HCT116 (cell line): Measurements from ENCODE around the gene CA10. TPM values are rescaled to one million over a fixed set of nuclear protein-coding genes. Genes with fewer than 3 reads are reported as not detected.

Experiments
- ATAC-seq: fragments of 200-7000 bp; cut with Tn5 transposase; 2 replicates; pipeline ENCODE4 v1.9.1; 2020; ENCODE audit warnings: mild to moderate bottlenecking, moderate library complexity
- BruUV-seq: library from RNA; stranded (reverse); fragments of 400-500 nt; replicated peaks from 2 replicates; lab custom pipeline; 2021; lab: Mats Ljungman, UMichigan
- CTCF ChIA-PET: fragments of 300-600 bp; sonication (Branson Sonifier 250); formaldehyde crosslinking; loops from one replicate; lab custom pipeline; 2021; ENCODE audit warnings: antibody characterized with exemption; lab: Charles Lee
- POLR2A ChIA-PET: fragments of 300-600, 350-600 bp; sonication (Branson Sonifier 250); formaldehyde crosslinking; loops from one replicate; lab custom pipeline; 2021; ENCODE audit warnings: antibody characterized with exemption; lab: Charles Lee
- RAD21 ChIA-PET, 2 experiments: fragments of 300-600 bp; sonication (Branson Sonifier 250); formaldehyde crosslinking; loops; one replicate each; lab custom pipeline; 2023; ENCODE audit warnings: low total read pairs in 2 of 2; ENCODE audit not compliant: uncharacterized antibody in 2 of 2, unreplicated experiment in 2 of 2, low non-redundant PET in 1 of 2; lab: Charles Lee
- DNase-seq: peaks from one replicate; pipeline ENCODE4 v3.0.0-alpha.2; 2010; ENCODE audit warnings: low read depth, low spot score
- H2AFZ ChIP-seq: fragments of 200-600 bp; shearing (Covaris generic), sonication (generic); 2 replicates; pipeline ENCODE4 v1.6.1; 2017; ENCODE audit warnings: low read depth, mixed run types, mixed read lengths, antibody characterized with exemption, low read length; ENCODE audit not compliant: poor library complexity, severe bottlenecking
- H3K27ac ChIP-seq: 2 replicates; pipeline ENCODE4 v1.5.1; 2012; ENCODE audit warnings: low read depth, low read length
- H3K27me3 ChIP-seq: fragments of 200-600 bp; sonication (generic); 2 replicates; pipeline ENCODE4 v1.6.1; 2016; ENCODE audit warnings: mixed run types, low read length, mixed read lengths; ENCODE audit not compliant: insufficient read depth
- H3K36me3 ChIP-seq, 2 experiments: fragments of 200-500 bp in 1 of 2; fragments of 200-600 bp in 1 of 2; sonication (Bioruptor generic) in 1 of 2; sonication (generic) in 1 of 2; 2 replicates each; pipeline versions ENCODE4 v1.5.1 to v1.6.1; 2014 to 2016; ENCODE audit warnings: low read length in 2 of 2, inconsistent platforms in 1 of 2, mixed read lengths in 1 of 2, mixed run types in 1 of 2; ENCODE audit not compliant: insufficient read depth in 2 of 2, control insufficient read depth in 1 of 2
- H3K4me1 ChIP-seq, 2 experiments: fragments of 200-600 bp in 1 of 2; sonication (generic) in 1 of 2; 2 replicates each; pipeline versions ENCODE4 v1.5.1 to v1.6.1; 2012 to 2017; ENCODE audit warnings: low read length in 2 of 2, inconsistent platforms in 1 of 2, mild to moderate bottlenecking in 1 of 2, mixed read lengths in 1 of 2, mixed run types in 1 of 2, moderate library complexity in 1 of 2; ENCODE audit not compliant: insufficient read depth in 2 of 2, control insufficient read depth in 1 of 2
- H3K4me2 ChIP-seq: fragments of 200-600 bp; sonication (generic); 2 replicates; pipeline ENCODE4 v1.6.1; 2017; ENCODE audit warnings: mixed run types, low read length, mixed read lengths
- H3K4me3 ChIP-seq, 2 experiments: fragments of 200-600 bp in 1 of 2; sonication (generic) in 1 of 2; replicated peaks in 1 of 2; 2 replicates each; pipeline ENCODE4 v1.5.1; 2011 to 2016; ENCODE audit warnings: low read length in 2 of 2, control low read depth in 1 of 2, low read depth in 1 of 2, mild to moderate bottlenecking in 1 of 2, mixed read lengths in 1 of 2, mixed run types in 1 of 2
- H3K79me2 ChIP-seq: fragments of 200-600 bp; sonication (generic); 2 replicates; pipeline ENCODE4 v1.6.1; 2017; ENCODE audit warnings: mild to moderate bottlenecking, mixed run types, low read length, moderate library complexity, mixed read lengths; ENCODE audit not compliant: insufficient read depth
- H3K9ac ChIP-seq: fragments of 200-600 bp; sonication (generic); 2 replicates; pipeline ENCODE4 v1.6.1; 2016; ENCODE audit warnings: low read length, mixed read lengths
- H3K9me2 ChIP-seq: fragments of 200-600 bp; sonication (generic), shearing (Covaris generic); 2 replicates; pipeline ENCODE4 v1.6.1; 2017; ENCODE audit warnings: mixed run types, mild to moderate bottlenecking, moderate library complexity; ENCODE audit not compliant: insufficient read depth
- H3K9me3 ChIP-seq, 2 experiments: fragments of 200-500 bp in 1 of 2; fragments of 200-600 bp in 1 of 2; sonication (Bioruptor generic) in 1 of 2; sonication (generic) in 1 of 2; 2 replicates each; pipeline ENCODE4 v1.6.1; 2014 to 2017; ENCODE audit warnings: low read length in 2 of 2, mixed read lengths in 2 of 2, inconsistent platforms in 1 of 2, low read depth in 1 of 2, mild to moderate bottlenecking in 1 of 2, mixed run types in 1 of 2, moderate library complexity in 1 of 2; ENCODE audit not compliant: control insufficient read depth in 1 of 2, insufficient read depth in 1 of 2
- H4K20me1 ChIP-seq: fragments of 200-600 bp; sonication (generic), shearing (Covaris generic); 2 replicates; pipeline ENCODE4 v1.6.1; 2017; ENCODE audit warnings: mixed run types, mild to moderate bottlenecking, moderate library complexity; ENCODE audit not compliant: insufficient read depth
- EGR1 ChIP-seq: IDR thresholded peaks from 2 replicates; pipeline ENCODE4 v1.6.1; 2012; ENCODE audit warnings: low read depth
- JUND ChIP-seq: IDR thresholded peaks from 2 replicates; pipeline ENCODE4 v1.6.1; 2012
- POLR2A ChIP-seq: IDR thresholded peaks from 2 replicates; pipeline ENCODE4 v1.7.0; 2011; ENCODE audit warnings: borderline replicate concordance; ENCODE audit not compliant: insufficient read depth, insufficient read length; ENCODE audit errors: extremely low read depth
- POLR2AphosphoS5 ChIP-seq: IDR thresholded peaks from 2 replicates; pipeline ENCODE4 v1.6.1; 2011; ENCODE audit warnings: mild to moderate bottlenecking, low read depth, low read length, moderate library complexity
- RAD21 ChIP-seq: IDR thresholded peaks from 2 replicates; pipeline ENCODE4 v1.6.1; 2012; ENCODE audit warnings: low read depth, mild to moderate bottlenecking
- SP1 ChIP-seq: IDR thresholded peaks from 2 replicates; pipeline ENCODE4 v1.6.1; 2012; ENCODE audit warnings: low read depth
- SRF ChIP-seq: IDR thresholded peaks from 2 replicates; pipeline ENCODE4 v1.6.1; 2012; ENCODE audit warnings: low read depth
- TCF7L2 ChIP-seq: IDR thresholded peaks from 2 replicates; pipeline ENCODE4 v1.7.0; 2011; ENCODE audit warnings: borderline replicate concordance, inconsistent platforms; ENCODE audit not compliant: insufficient read depth, insufficient read length; ENCODE audit errors: extremely low read depth
- ZFX ChIP-seq: fragments of 450-650 bp; IDR thresholded peaks from 2 replicates; pipeline ENCODE4 v1.6.1; 2017
- ZNF274 ChIP-seq: fragments of 200-500 bp; sonication (Bioruptor generic); IDR thresholded peaks from 2 replicates; pipeline ENCODE4 v1.6.1; 2014; ENCODE audit warnings: mild to moderate bottlenecking, low read depth, low read length, inconsistent platforms
- intact Hi-C: fragments of 100-400 bp; cut with micrococcal nuclease; formaldehyde crosslinking; loops from 2 replicates; pipeline ENCODE4 v1.10.0; 2022
- total RNA-seq: library from RNA; stranded (reverse); gene quantifications from one replicate; pipeline ENCODE4 v1.2.1, GENCODE V29; 2021; ENCODE audit not compliant: unreplicated experiment
- TF ChIP-seq, protein P1 (sequence below): IDR thresholded peaks from 2 replicates; pipeline ENCODE4 v1.6.1; 2012; ENCODE audit warnings: low read depth
- TF ChIP-seq, protein P2 (sequence below), 3 experiments: fragments of 200-600 bp in 1 of 3; sonication (generic) in 1 of 3; IDR thresholded peaks in 2 of 3; conservative IDR thresholded peaks in 1 of 3; 2 replicates each; pipeline ENCODE4 v1.5.1; 2012 to 2017; ENCODE audit warnings: low read depth in 2 of 3, low read length in 2 of 3, antibody characterized with exemption in 1 of 3, borderline replicate concordance in 1 of 3, control low read depth in 1 of 3, mild to moderate bottlenecking in 1 of 3, mixed read lengths in 1 of 3, mixed run types in 1 of 3, moderate library complexity in 1 of 3; ENCODE audit not compliant: insufficient read depth in 1 of 3
- TF ChIP-seq, protein P3 (sequence below): IDR thresholded peaks from 2 replicates; pipeline ENCODE4 v1.6.1; 2012
- TF ChIP-seq, protein P4 (sequence below): IDR thresholded peaks from 2 replicates; pipeline ENCODE4 v1.6.1; 2012

The CA10 gene
- total RNA-seq, 1 experiment from 2014 or later = not detected

DNA sequence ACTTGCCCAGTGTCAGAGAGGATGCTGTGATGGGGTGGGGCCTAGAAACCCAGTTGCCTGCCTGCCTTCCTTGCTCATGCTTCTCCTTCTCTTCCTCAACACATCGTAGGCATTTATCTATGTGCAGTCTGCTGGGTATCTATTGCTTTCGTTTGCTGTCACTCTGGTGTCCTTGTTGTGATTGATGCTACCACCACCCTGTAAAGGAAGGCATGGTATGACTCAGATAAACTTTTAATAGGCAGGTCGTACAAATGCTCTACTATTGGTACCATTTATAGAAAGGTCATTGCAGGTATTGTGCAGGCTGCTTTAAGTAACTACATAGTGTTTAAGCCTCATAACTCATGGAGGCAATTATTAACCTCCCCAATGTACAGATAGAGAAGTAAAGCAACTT, 529.3 kb downstream of the CA10 start:
- no peaks in the 10 kb centered on the region; the same call in 1 of the 2 replicates for H3K9me2 ChIP-seq
- H3K27me3 ChIP-seq = peaks cover 49% of the 10 kb centered on the region
- ChIA-PET RAD21 (no interaction called here), CTCF (no interaction called here), POLR2A (no interaction called here)
- no peaks in the 10 kb centered on the region for H3K36me3 ChIP-seq
- TF ChIP-seq, protein P1, sequence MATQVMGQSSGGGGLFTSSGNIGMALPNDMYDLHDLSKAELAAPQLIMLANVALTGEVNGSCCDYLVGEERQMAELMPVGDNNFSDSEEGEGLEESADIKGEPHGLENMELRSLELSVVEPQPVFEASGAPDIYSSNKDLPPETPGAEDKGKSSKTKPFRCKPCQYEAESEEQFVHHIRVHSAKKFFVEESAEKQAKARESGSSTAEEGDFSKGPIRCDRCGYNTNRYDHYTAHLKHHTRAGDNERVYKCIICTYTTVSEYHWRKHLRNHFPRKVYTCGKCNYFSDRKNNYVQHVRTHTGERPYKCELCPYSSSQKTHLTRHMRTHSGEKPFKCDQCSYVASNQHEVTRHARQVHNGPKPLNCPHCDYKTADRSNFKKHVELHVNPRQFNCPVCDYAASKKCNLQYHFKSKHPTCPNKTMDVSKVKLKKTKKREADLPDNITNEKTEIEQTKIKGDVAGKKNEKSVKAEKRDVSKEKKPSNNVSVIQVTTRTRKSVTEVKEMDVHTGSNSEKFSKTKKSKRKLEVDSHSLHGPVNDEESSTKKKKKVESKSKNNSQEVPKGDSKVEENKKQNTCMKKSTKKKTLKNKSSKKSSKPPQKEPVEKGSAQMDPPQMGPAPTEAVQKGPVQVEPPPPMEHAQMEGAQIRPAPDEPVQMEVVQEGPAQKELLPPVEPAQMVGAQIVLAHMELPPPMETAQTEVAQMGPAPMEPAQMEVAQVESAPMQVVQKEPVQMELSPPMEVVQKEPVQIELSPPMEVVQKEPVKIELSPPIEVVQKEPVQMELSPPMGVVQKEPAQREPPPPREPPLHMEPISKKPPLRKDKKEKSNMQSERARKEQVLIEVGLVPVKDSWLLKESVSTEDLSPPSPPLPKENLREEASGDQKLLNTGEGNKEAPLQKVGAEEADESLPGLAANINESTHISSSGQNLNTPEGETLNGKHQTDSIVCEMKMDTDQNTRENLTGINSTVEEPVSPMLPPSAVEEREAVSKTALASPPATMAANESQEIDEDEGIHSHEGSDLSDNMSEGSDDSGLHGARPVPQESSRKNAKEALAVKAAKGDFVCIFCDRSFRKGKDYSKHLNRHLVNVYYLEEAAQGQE = no peak
- no peak for TF ChIP-seq ZFX
- TF ChIP-seq POLR2AphosphoS5 = no peak
- TF ChIP-seq, protein P2, sequence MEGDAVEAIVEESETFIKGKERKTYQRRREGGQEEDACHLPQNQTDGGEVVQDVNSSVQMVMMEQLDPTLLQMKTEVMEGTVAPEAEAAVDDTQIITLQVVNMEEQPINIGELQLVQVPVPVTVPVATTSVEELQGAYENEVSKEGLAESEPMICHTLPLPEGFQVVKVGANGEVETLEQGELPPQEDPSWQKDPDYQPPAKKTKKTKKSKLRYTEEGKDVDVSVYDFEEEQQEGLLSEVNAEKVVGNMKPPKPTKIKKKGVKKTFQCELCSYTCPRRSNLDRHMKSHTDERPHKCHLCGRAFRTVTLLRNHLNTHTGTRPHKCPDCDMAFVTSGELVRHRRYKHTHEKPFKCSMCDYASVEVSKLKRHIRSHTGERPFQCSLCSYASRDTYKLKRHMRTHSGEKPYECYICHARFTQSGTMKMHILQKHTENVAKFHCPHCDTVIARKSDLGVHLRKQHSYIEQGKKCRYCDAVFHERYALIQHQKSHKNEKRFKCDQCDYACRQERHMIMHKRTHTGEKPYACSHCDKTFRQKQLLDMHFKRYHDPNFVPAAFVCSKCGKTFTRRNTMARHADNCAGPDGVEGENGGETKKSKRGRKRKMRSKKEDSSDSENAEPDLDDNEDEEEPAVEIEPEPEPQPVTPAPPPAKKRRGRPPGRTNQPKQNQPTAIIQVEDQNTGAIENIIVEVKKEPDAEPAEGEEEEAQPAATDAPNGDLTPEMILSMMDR (IDR thresholded peaks at IDR 0.05 in 2 of 3, conservative IDR thresholded peaks at IDR 0.05 in 1 of 3; ENCODE audit: borderline replicate concordance in 1 of 3, insufficient read depth in 1 of 3, low read depth in 2 of 3, low read length in 2 of 3) = no peak
- no peak for TF ChIP-seq SRF
- TF ChIP-seq TCF7L2 = no peak
- no peak for TF ChIP-seq POLR2A
- TF ChIP-seq SP1 = no peak
- no peak for TF ChIP-seq JUND
- TF ChIP-seq RAD21 = no peak
- no peak for TF ChIP-seq ZNF274
- TF ChIP-seq, protein P3, sequence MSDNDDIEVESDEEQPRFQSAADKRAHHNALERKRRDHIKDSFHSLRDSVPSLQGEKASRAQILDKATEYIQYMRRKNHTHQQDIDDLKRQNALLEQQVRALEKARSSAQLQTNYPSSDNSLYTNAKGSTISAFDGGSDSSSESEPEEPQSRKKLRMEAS = no peak
- TF ChIP-seq, protein P4, sequence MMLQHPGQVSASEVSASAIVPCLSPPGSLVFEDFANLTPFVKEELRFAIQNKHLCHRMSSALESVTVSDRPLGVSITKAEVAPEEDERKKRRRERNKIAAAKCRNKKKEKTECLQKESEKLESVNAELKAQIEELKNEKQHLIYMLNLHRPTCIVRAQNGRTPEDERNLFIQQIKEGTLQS = no peak
- TF ChIP-seq EGR1 = no peak
- H3K9ac ChIP-seq = no peak overlapping the region
- no peak overlapping the region for H3K4me3 ChIP-seq
- no peak for ATAC-seq
- H3K4me2 ChIP-seq = no peak overlapping the region
- no peaks in the 10 kb centered on the region for H4K20me1 ChIP-seq
- no peaks in the 10 kb centered on the region for H3K4me1 ChIP-seq
- no peaks in the 10 kb centered on the region for H3K9me3 ChIP-seq
- intact Hi-C loops = no loop called here
- no TSS peak for BruUV-seq
- H3K27ac ChIP-seq = no peak overlapping the region
- no peak for DNase-seq
- no peak overlapping the region for H2AFZ ChIP-seq
- H3K79me2 ChIP-seq = no peaks in the 10 kb centered on the region
